Activated CD4-positive, CD25-positive, alpha-beta regulatory T cell treated with anti-CD3 and anti-CD28 coated beads, Interleukin-2, amount 50 U/mL, for 72 hours (primary cell): ENCODE data around the gene SIGLEC11.
"Not testable (repeated sequence)": the region's sequence is repeated elsewhere in the genome, so short reads cannot be mapped to it uniquely, and the experiment has no call there.

Experiments used
- DNase-seq: peaks from one replicate; pipeline ENCODE4 v3.0.0; 2021

SIGLEC11 gene

GRCh38 chr19:49924881-49925210 lies 36.1 kb downstream of the SIGLEC11 start:
- not testable (repeated sequence) for DNase-seq

GRCh38 chr19:49924004-49924880 lies 36.7 kb downstream of the SIGLEC11 start:
- no peak for DNase-seq

GRCh38 chr19:49923055-49924003 lies 37.6 kb downstream of the SIGLEC11 start:
- DNase-seq, result no peak

GRCh38 chr19:49921871-49922795 lies 38.8 kb downstream of the SIGLEC11 start:
- DNase-seq, result no peak

GRCh38 chr19:49920624-49921363 lies 40.2 kb downstream of the SIGLEC11 start:
- no peak for DNase-seq

GRCh38 chr19:49918089-49918488 lies 42.9 kb downstream of the SIGLEC11 start:
- no peak for DNase-seq

GRCh38 chr19:49916839-49917733 lies 43.9 kb downstream of the SIGLEC11 start:
- DNase-seq, result no peak

- no peak for DNase-seq
Measured at GRCh38 chr19:49915271-49915670, 45.7 kb downstream of the SIGLEC11 start.

GRCh38 chr19:49913720-49914119 lies 47.3 kb downstream of the SIGLEC11 start:
- DNase-seq, result no peak

GRCh38 chr19:49912965-49913685 lies 47.8 kb downstream of the SIGLEC11 start:
- no peak for DNase-seq

- DNase-seq, result no peak
Measured at GRCh38 chr19:49911381-49912145, 49.4 kb downstream of the SIGLEC11 start.

- DNase-seq, result no peak
Measured at GRCh38 chr19:49910179-49910578, 50.8 kb downstream of the SIGLEC11 start.

GRCh38 chr19:49908480-49909420 lies 52.2 kb downstream of the SIGLEC11 start:
- no peak for DNase-seq

- DNase-seq, result no peak
Measured at GRCh38 chr19:49907745-49908446, 53.1 kb downstream of the SIGLEC11 start.

- DNase-seq, result no peak
Measured at GRCh38 chr19:49906879-49907564, 54.0 kb downstream of the SIGLEC11 start.

- no peak for DNase-seq
Measured at GRCh38 chr19:49904136-49904535, 56.8 kb downstream of the SIGLEC11 start.
